Measurements from ENCODE around the gene RASGRF1. TPM values are rescaled to one million over a fixed set of nuclear protein-coding genes. Genes with fewer than 3 reads are reported as not detected.

RASGRF1 gene
- total and polyA plus RNA-seq, 9 donors = 0.23 to 9.5 (median 1.0) TPM; not detected in 1

DNA sequence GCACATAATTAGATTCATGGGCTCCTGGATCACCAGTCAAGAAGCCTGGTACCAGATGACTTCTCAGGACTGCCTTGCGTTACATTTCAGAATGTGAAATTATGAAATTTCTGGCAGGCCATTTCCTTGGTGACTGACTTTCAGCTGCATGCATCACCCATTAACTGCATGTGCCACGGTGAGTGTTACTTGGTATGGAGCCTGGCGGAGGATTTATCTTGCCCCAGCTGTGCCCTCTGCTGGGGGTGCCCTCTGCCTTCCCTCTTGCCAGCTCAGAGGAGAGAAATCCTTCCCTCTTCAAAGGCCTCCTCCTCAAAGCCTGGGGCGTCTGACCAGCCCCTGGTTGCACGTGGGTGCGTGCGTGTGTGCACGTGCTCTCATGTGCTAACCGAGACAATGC lies 88.0 kb downstream of the RASGRF1 start:
- no peak for DNase-seq
- Histone ChIP-seq H3K4me3 (no peak overlapping the region), H3K27me3 (no peaks in the 10 kb centered on the region), H3K4me1 (ENCODE audit: insufficient read depth) (peaks cover 3% of the 10 kb centered on the region), H3K27ac (no peak overlapping the region), H3K9me3 (no peaks in the 10 kb centered on the region), H3K36me3 (no peaks in the 10 kb centered on the region)
- TF ChIP-seq POLR2A (IDR thresholded peaks at IDR 0.05) = no peak
- TF ChIP-seq, protein P1, sequence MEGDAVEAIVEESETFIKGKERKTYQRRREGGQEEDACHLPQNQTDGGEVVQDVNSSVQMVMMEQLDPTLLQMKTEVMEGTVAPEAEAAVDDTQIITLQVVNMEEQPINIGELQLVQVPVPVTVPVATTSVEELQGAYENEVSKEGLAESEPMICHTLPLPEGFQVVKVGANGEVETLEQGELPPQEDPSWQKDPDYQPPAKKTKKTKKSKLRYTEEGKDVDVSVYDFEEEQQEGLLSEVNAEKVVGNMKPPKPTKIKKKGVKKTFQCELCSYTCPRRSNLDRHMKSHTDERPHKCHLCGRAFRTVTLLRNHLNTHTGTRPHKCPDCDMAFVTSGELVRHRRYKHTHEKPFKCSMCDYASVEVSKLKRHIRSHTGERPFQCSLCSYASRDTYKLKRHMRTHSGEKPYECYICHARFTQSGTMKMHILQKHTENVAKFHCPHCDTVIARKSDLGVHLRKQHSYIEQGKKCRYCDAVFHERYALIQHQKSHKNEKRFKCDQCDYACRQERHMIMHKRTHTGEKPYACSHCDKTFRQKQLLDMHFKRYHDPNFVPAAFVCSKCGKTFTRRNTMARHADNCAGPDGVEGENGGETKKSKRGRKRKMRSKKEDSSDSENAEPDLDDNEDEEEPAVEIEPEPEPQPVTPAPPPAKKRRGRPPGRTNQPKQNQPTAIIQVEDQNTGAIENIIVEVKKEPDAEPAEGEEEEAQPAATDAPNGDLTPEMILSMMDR (IDR thresholded peaks at IDR 0.05) = no peak
- no peak for TF ChIP-seq EP300 (IDR thresholded peaks at IDR 0.05)
- 92 to 94% (median 94%) methylated on average over 9 of the region's 9 CpGs for WGBS, 3 donors
- intact Hi-C loops (cut with DNase I) = no loop called here

DNA sequence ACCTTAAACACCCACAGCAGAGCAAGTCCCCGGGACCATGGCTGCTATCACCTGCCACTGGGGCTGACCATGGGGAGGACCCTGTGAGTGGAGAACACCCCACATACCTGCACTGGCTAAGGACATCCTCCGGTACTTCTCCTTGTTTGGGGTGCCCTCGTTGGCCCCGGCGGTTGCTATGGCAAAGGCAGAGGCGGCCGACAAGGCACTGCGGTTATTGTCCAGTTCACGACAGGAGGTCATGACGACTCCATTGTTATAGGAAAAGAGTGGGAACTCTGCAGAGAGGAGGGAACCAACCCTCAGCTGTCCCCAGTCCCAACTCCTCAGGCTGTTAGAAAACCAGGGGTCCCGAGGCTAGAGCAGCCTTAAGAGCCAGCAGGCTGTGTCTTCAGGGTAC lies 90.9 kb downstream of the RASGRF1 start:
- Histone ChIP-seq H3K9me3 (no peaks in the 10 kb centered on the region), H3K4me1 (ENCODE audit: insufficient read depth) (peaks cover 3% of the 10 kb centered on the region), H3K27ac (no peak overlapping the region), H3K36me3 (no peaks in the 10 kb centered on the region), H3K27me3 (no peaks in the 10 kb centered on the region), H3K4me3 (no peak overlapping the region)
- DNase-seq = no peak
- intact Hi-C loops (cut with DNase I) = no loop called here
- TF ChIP-seq EP300 (IDR thresholded peaks at IDR 0.05) = no peak
- TF ChIP-seq, protein P1 (IDR thresholded peaks at IDR 0.05) = no peak
- TF ChIP-seq POLR2A (IDR thresholded peaks at IDR 0.05) = no peak
- 76 to 84% (median 84%) methylated on average over 11 of the region's 11 CpGs for WGBS, 3 donors

DNA sequence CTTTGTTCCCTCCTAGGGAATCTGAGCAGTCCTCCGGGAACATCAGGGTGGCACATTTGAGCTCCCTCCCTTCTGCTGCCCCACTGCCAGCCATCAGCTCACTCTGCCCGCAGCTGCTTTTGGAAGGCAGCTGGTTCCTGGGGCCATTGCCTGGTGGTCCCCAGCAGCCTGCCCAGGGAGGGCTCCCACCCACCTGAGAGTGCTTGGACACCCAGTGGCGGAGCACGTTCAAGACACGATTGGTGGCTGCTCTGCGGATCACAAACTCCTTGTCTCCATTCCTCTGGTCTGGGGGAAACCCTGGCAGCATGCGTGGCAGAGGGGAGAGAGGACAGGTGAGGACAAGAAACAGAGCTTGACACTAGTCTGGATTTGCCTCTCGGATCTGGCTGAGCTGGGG lies 92.1 kb downstream of the RASGRF1 start:
- H3K9me3 ChIP-seq = no peaks in the 10 kb centered on the region
- no peak overlapping the region for H3K27ac ChIP-seq
- WGBS, 3 donors = 86 to 88% (median 87%) methylated on average over 8 of the region's 8 CpGs

DNA sequence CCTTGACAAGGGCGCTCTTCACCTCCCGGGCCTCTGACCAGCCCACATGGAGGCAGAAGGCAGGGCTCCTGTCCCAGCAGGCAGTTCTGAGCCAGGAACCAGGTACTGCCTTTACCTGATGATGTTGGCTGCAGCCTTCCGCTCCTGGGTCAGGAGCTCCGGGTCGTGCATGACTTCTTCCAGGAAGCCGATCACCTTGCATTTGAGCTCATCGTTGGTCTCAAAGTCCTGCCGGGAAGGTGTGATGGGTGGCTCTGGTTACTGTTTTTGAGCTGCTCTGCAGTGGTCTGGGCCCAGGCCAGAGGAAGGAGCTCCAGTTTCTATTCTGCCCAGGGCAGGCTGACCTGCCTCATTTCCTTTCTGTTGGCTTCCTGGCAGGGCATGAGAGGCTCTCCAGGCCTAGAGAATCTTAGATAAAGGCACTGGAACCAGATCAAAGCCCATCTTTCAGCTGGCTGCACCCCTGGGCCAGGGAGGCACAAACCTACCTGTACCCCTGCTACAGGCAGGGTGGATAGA lies 92.5 kb downstream of the RASGRF1 start:
- WGBS, 3 donors = 69 to 77% (median 74%) methylated on average over 8 of the region's 8 CpGs
- Histone ChIP-seq H3K9me3 (no peaks in the 10 kb centered on the region), H3K4me1 (ENCODE audit: insufficient read depth) (no peaks in the 10 kb centered on the region), H3K27me3 (no peaks in the 10 kb centered on the region), H3K36me3 (no peaks in the 10 kb centered on the region), H3K27ac (no peak overlapping the region), H3K4me3 (no peak overlapping the region)
- DNase-seq = no peak
- TF ChIP-seq, protein P1 (IDR thresholded peaks at IDR 0.05) = no peak
- no peak for TF ChIP-seq EP300 (IDR thresholded peaks at IDR 0.05)
- TF ChIP-seq POLR2A (IDR thresholded peaks at IDR 0.05) = no peak
- intact Hi-C loops (cut with DNase I) = no loop called here

More for the DNA sequence above, 92.1 kb downstream of the RASGRF1 start:
- Histone ChIP-seq H3K4me1 (ENCODE audit: insufficient read depth) (no peaks in the 10 kb centered on the region), H3K36me3 (no peaks in the 10 kb centered on the region), H3K4me3 (no peak overlapping the region), H3K27me3 (no peaks in the 10 kb centered on the region)
- TF ChIP-seq EP300 (IDR thresholded peaks at IDR 0.05) = no peak
- no peak for TF ChIP-seq POLR2A (IDR thresholded peaks at IDR 0.05)
- TF ChIP-seq, protein P1 (IDR thresholded peaks at IDR 0.05) = no peak
- intact Hi-C loops (cut with DNase I) = no loop called here
- no peak for DNase-seq

All from ovary (tissue), 9 donors.